Hepatocyte (in vitro differentiated cells): ENCODE measurements around the gene DTD1. TPM values are rescaled to one million over a fixed set of nuclear protein-coding genes. Genes with fewer than 3 reads are reported as not detected.

ENCODE experiments used
- DNase-seq: peaks from one replicate; pipeline ENCODE4 v3.0.0-alpha.2; 2016; ENCODE audit warnings: low spot score
- H2AFZ ChIP-seq: fragments of 200-600 bp; sonication (generic); 2 replicates; pipeline ENCODE4 v1.6.0; 2016; ENCODE audit warnings: antibody characterized with exemption, mild to moderate bottlenecking
- H3K27ac ChIP-seq: fragments of 200-600 bp; sonication (generic); 2 replicates; pipeline ENCODE4 v1.5.1; 2016; ENCODE audit warnings: mild to moderate bottlenecking
- H3K27me3 ChIP-seq: fragments of 200-600 bp; sonication (generic); 2 replicates; pipeline ENCODE4 v1.6.1; 2016
- H3K36me3 ChIP-seq: fragments of 200-600 bp; sonication (generic); replicated peaks from 2 replicates; pipeline ENCODE4 v1.5.1; 2016; ENCODE audit warnings: low read depth; ENCODE audit not compliant: insufficient read depth
- H3K4me1 ChIP-seq: fragments of 200-600 bp; sonication (generic); 2 replicates; pipeline ENCODE4 v1.5.1; 2016; ENCODE audit warnings: mild to moderate bottlenecking, moderate library complexity; ENCODE audit not compliant: insufficient read depth
- H3K4me2 ChIP-seq: fragments of 200-600 bp; sonication (generic); 2 replicates; pipeline ENCODE4 v1.6.0; 2016
- H3K4me3 ChIP-seq: fragments of 200-600 bp; sonication (generic); 2 replicates; pipeline ENCODE4 v1.5.1; 2016; ENCODE audit warnings: mild to moderate bottlenecking
- H3K79me2 ChIP-seq: fragments of 200-600 bp; sonication (generic); 2 replicates; pipeline ENCODE4 v1.6.0; 2017; ENCODE audit warnings: mild to moderate bottlenecking
- H3K9me2 ChIP-seq: fragments of 200-600 bp; sonication (generic); replicated peaks from 2 replicates; pipeline ENCODE4 v1.6.0; 2017; ENCODE audit warnings: mild to moderate bottlenecking; ENCODE audit not compliant: insufficient read depth
- H3K9me3 ChIP-seq: fragments of 200-600 bp; sonication (generic); 2 replicates; pipeline ENCODE4 v1.5.1; 2016; ENCODE audit warnings: low read depth, mild to moderate bottlenecking
- H4K20me1 ChIP-seq: fragments of 200-600 bp; sonication (generic); 2 replicates; pipeline ENCODE4 v1.6.0; 2016; ENCODE audit warnings: mild to moderate bottlenecking; ENCODE audit not compliant: insufficient read depth, poor library complexity, severe bottlenecking
- CTCF ChIP-seq: fragments of 200-600 bp; sonication (generic); IDR thresholded peaks from 2 replicates; pipeline ENCODE4 v1.5.1; 2016; ENCODE audit warnings: antibody characterized with exemption, mild to moderate bottlenecking; ENCODE audit not compliant: poor library complexity
- EZH2 ChIP-seq: fragments of 200-600 bp; sonication (generic); IDR thresholded peaks from 2 replicates; pipeline ENCODE4 v1.6.1; 2016; ENCODE audit warnings: antibody characterized with exemption, mild to moderate bottlenecking, borderline replicate concordance
- EZH2phosphoT487 ChIP-seq: fragments of 200-600 bp; sonication (generic); IDR thresholded peaks from one replicate; pipeline ENCODE4 v1.6.1; 2018; ENCODE audit warnings: antibody characterized with exemption, mild to moderate bottlenecking, low read depth, moderate library complexity; ENCODE audit not compliant: unreplicated experiment, severe bottlenecking
- WGBS: methylation state at CpG from one replicate; pipeline ENCODE4 v1.1.6; 2016; ENCODE audit warnings: low lambda C conversion rate; ENCODE audit errors: missing lambda C conversion rate; 5-methylcytosine and 5-hydroxymethylcytosine counted together
- polyA plus RNA-seq: library from polyadenylated mRNA; unstranded; fragments of >200 nt; fragmentation: Nextera tagmentation; extraction: Ambion mirVana; gene quantifications from 2 replicates; pipeline ENCODE4 v1.2.1, GENCODE V29; 2016
- total RNA-seq: library from RNA; depleted of rRNA; stranded (reverse); fragments of >200 nt; gene quantifications from 2 replicates; pipeline ENCODE4 v1.2.3, GENCODE V29; 2014

The DTD1 gene
- total and polyA plus RNA-seq, 2 experiments from 2014 or later, result 30.1 to 40.1 TPM

- no peak for DNase-seq
- H3K4me2 ChIP-seq, result no peak overlapping the region
- H3K27ac ChIP-seq, result no peak overlapping the region
- no peak overlapping the region for H3K4me3 ChIP-seq
- H3K9me3 ChIP-seq, result no peaks in the 10 kb centered on the region
- no peaks in the 10 kb centered on the region for H3K4me1 ChIP-seq
- no peaks in the 10 kb centered on the region for H3K36me3 ChIP-seq
- WGBS, result 72% methylated on average over 3 of the region's 3 CpGs
- no peak for TF ChIP-seq EZH2phosphoT487
- no peak for TF ChIP-seq CTCF
- no peak for TF ChIP-seq EZH2
- no peaks in the 10 kb centered on the region for H4K20me1 ChIP-seq
- no peaks in the 10 kb centered on the region for H3K9me2 ChIP-seq
- H2AFZ ChIP-seq, result no peak overlapping the region
- no peaks in the 10 kb centered on the region for H3K27me3 ChIP-seq
- H3K79me2 ChIP-seq, result no peaks in the 10 kb centered on the region
These were observed 57.4 kb downstream of the DTD1 start for GRCh38 chr20:18645196-18645745.

DNA sequence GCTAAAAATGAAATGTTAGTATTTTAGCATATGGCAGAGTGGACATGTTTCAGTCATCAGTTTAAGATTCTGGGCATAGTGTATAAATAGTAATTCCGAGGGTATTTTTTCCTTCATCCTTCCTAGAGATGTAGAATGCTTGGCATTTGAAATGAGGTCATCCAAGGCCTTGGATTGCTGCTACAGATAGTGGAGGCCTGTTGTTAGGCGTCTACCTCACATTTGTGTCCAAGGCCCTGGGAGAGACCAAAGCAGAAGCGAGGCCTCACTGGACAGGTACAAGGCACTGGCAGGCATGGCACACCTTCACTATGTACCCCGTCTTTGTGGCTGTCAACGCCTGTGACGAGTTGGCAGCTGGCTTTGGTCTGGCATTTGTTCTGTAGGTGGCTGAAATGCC lies 58.0 kb downstream of the DTD1 start:
- no peak overlapping the region for H3K4me2 ChIP-seq
- H2AFZ ChIP-seq, result no peak overlapping the region
- no peak overlapping the region for H3K27ac ChIP-seq
- H3K9me2 ChIP-seq, result no peaks in the 10 kb centered on the region
- no peak for DNase-seq
- no peaks in the 10 kb centered on the region for H3K4me1 ChIP-seq
- H3K27me3 ChIP-seq, result no peaks in the 10 kb centered on the region
- H3K36me3 ChIP-seq, result no peaks in the 10 kb centered on the region
- H3K9me3 ChIP-seq, result no peaks in the 10 kb centered on the region
- 94% methylated on average over 6 of the region's 6 CpGs for WGBS
- no peaks in the 10 kb centered on the region for H4K20me1 ChIP-seq
- no peak overlapping the region for H3K4me3 ChIP-seq
- no peaks in the 10 kb centered on the region for H3K79me2 ChIP-seq
- no peak for TF ChIP-seq EZH2

DNA sequence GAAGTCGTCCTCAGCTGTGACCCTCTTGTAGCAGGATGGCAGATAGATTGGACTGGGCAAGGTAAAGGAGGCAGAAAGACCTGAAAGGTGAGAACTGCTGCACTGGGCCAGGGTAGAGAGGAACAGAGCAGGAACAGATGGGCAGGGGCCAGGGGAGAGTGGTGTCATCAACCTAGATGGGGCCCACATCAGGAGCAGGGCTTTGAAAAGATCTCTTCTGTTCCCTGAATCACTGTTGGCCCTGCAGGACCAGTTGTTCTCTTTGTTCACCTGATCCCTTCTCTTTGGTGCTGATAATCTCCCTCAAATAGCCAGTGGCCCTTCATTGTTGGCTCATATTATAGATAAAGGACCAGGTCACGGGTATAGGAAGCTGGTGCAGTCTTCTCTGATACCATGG lies 59.9 kb downstream of the DTD1 start:
- Histone ChIP-seq H3K27me3 (no peaks in the 10 kb centered on the region), H3K79me2 (no peaks in the 10 kb centered on the region), H3K9me3 (no peaks in the 10 kb centered on the region), H4K20me1 (no peaks in the 10 kb centered on the region), H2AFZ (no peak overlapping the region), H3K4me3 (no peak overlapping the region), H3K27ac (no peak overlapping the region), H3K36me3 (no peaks in the 10 kb centered on the region), H3K4me1 (no peaks in the 10 kb centered on the region), H3K9me2 (no peaks in the 10 kb centered on the region), H3K4me2 (no peak overlapping the region)
- 37% methylated on average over 2 of the region's 2 CpGs for WGBS
- DNase-seq, result no peak
- no peak for TF ChIP-seq EZH2phosphoT487
- TF ChIP-seq EZH2, result no peak
- no peak for TF ChIP-seq CTCF

GRCh38 chr20:18650224-18650623 lies 62.4 kb downstream of the DTD1 start:
- Histone ChIP-seq H3K4me3 (no peak overlapping the region), H2AFZ (no peak overlapping the region), H3K27ac (no peak overlapping the region), H4K20me1 (no peaks in the 10 kb centered on the region), H3K36me3 (no peaks in the 10 kb centered on the region), H3K4me2 (no peak overlapping the region), H3K9me3 (no peaks in the 10 kb centered on the region), H3K9me2 (no peaks in the 10 kb centered on the region), H3K79me2 (no peaks in the 10 kb centered on the region), H3K27me3 (no peaks in the 10 kb centered on the region), H3K4me1 (no peaks in the 10 kb centered on the region)
- no peak for DNase-seq
- TF ChIP-seq EZH2, result no peak
- no peak for TF ChIP-seq CTCF
- no peak for TF ChIP-seq EZH2phosphoT487
- 91% methylated on average over 5 of the region's 5 CpGs for WGBS
